NCI-H82 treated with DMSO at 0.1 percent for 48 hours (cell line): ENCODE data around the gene SYPL2.

Experiments
- DNase-seq: peaks from one replicate; lab custom pipeline; 2025; ENCODE audit not compliant: unreplicated experiment; lab: John Stamatoyannopoulos, UW

SYPL2 gene

DNA sequence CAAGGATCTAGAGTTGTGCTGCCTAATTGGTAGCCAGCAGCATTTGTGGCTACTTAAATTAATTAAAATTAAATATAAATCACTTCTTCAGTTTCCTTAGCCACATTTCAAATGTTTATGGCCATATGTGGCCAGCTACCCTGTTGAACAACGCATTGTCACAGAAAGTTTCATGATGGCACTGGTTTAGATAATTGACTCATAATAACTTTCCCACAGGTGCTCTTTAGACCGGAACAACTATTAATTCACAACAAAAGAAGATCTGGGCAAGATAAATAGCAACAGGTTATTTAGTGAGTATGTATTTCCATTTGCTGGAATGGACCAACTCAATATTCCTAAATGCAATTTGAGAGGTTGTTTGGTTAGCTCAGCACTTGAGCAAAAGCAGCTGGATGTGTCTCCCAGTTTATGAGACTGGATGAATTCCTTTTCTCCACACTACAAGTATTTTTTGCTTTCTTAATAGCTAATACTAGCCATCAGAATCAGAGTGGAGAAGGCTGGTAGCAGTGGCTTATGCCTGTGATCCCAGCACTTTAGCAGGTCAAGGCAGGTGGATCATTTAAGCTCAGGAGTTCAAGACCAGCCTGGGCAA is 46.9 kb downstream of the SYPL2 start:
- DNase-seq = no peak

DNA sequence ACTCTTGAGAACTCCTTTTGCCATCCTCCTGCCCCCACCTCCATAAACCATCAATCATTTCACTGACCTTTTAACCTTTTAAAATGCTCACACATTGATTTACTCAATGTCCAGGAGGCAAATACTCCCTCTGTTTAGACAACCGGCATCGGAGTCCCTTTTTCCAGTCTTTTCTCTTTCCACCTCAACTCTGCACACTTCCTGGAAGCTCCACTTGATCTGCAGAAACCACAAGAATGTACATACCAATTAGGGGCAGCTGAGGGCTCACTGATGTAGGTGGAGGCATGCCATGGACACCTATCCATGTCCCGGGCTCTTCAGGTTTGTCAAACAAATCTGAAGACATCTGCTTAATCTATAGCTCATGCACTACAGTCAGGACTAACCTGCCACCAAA is 48.5 kb downstream of the SYPL2 start:
- no peak for DNase-seq

DNA sequence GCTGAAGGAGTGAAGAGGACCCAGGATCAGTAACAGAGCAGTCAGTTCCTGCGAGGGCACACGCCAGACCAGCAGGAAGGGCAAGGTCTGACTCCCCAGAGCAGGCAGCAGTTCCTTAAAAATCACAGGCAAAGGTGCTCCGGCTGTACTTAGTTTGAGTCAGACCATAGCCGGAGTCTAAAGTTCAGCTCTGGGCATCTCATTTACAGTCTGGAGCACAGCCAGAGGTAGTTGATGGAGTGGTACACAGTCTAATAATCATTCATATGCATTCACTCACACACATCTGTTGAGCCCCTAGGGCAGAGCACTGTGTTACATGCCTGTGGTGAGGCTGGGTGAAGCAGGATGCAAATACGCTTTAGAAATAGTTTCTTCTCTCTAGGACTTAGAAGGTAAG is 50.5 kb downstream of the SYPL2 start:
- DNase-seq = no peak

DNA sequence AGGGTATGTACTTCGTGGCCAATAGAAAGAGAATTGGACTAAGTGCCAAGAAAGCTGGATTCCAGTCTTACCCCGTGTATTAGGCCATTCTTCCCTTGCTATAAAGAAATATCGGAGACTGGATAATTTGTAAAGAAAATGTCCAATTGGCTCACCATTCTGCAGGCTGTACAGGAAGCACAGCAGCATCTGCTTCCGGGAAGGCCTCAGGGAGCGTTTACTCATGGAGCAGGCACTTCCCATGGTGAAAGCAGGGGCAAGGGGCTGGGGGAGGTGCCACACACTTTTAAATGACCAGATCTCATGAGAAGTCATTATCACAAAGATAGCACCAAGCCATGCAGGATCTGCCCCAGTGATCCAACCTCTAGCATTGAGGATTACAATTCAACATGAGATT is 51.0 kb downstream of the SYPL2 start:
- DNase-seq = no peak

DNA sequence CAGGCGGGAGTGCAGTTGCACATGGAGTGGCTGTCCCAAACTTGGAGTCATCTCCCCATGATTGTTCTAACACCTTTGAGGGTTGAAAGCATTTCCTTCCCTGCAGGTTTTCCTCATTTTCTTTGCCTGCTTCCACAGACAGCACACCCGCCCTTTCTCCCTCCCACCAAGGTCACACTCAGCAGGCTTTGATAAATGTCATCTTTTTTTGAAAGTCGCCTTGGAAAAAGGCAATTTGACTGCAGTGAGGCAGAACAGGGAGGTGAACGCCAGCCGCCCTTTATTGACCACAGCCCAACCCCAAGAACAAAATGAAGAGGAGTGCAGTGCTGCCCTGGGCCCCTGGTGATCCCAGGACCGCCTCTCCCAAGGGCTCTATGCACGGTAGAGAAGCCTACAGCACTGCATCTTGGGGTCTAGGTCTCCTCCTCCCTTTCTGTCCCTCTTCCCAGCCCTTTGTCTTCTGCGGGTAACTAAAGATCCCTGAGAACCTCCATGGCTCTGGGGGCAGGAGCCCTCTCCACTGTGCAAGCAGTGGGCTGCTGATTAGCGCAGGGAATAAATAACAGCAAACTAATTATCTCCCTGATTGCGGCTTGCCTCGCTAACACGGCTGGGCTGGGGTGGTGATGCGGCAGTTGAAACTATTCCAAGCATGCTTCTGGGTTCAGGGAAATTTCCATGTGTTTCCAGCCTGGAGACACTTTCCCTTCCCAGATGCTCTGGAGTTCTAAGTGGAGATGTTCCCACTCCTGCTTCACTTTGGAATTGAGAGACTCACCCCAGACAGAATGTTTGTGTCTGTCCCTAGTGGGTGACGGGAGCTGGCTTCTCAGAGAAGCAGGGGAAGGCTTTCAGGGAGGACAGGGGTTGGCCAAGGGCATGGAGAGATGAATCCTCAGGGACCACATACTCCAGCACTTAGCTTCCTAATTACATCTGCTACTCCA is 54.9 kb downstream of the SYPL2 start:
- no peak for DNase-seq

DNA sequence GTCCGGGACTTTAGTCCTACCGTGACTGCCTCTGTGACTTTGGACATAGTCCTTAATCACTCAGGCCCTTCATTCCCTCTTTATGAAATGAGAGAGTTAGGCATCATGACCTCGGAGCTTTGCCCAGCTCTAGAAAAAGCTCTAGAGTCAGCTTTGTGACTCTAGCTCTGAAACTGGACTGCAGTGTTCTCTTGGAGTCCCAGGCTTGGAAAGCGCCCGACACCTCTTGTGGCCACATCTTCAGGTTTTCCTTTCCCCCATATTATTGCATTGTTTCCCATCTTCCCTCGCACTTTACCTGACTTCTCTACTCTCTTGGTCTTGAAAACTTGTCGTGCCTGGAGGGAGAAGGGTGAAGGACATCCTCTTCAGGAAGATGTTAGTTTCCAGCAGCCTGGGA is 55.7 kb downstream of the SYPL2 start:
- DNase-seq = no peak

DNA sequence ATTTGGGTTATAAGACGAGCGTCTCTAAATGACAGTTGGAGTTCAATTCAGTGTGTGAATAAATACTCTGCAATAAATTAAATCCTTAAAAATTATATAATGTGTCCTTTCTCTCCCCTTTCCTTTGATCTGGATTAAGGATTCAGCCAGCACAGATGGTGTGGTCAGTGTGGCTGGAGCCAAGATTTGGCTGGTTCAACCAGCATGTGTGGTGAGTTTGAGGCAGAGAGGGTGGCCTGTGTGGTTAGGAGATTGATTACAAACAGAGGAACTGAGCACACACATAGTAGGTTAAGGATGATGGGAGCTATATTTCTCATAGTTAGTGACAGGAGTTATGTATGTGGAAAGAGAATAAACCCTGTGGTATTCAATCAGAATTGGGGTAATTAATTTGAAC is 57.4 kb downstream of the SYPL2 start:
- DNase-seq = no peak

DNA sequence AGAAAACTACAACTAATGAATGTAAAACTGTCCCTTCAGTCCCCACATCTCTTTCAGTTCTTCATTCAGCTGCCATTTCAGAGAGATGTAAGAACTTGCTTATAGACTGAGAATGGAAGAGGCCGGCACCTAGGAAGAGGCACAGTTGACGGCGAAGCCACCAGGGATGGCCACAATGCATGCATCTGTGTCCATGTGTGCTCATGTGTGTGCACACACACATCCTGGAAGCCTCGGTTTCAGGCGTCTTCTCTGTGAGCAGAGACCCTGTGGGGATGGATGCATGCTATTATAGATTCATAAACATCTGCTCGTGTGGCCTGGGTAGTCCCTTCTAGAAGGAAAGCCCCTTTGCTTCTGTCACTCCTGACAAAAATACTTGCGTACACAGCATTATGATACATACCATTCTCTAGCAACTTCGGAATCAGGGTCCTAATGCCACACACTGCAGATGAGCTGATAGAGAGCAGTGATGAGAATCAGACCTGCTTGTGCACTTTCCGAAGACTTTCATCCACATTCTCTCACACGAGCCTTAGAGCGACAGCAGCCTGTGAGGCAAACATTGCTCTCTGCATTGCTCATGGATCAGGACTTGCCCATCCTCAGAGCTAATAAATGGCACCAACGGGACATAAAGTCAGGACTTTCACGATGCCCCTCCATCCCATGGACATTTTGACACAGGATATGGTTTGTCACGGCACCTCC is 60.9 kb downstream of the SYPL2 start:
- DNase-seq = no peak

DNA sequence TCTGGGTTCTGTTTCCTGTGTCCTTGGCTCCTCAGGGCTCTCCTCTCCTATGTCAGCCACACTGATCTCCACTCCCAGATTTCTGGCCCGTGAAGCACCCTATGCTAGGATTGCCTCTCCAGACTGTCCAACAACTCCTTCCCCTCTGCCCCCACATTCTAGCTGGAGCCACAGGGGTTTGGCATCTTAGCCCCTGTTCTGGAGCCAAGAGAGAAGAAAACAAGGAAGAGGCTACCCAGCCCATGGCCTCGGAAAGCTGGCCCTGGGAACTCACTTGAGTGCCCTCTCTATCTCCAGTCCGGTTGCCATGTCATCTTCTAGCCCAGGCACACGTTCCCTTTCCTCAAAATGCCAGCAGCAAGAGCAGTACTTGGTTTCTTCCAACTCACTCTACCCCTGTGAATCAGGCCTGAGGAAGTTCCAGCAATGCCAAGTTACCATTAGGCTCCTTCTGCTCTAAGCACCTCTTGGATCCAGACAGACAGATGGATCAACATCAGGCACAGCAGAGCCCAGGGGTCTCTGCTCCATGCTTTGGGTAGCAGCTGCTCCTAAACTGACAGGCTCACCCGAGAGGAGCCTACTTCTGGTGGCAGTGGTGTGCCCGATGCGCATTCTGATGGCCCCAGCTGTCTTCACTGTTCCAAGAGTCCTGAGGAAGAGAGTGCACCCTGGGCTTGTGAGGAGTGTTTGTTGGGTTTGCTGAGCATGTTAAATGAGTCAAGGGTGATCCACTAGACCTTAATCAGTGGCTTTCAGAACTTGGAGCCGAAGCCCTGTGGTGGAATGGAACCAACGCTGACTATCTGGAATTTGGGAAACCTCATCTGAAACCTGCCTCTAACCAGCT is 61.7 kb downstream of the SYPL2 start:
- no peak for DNase-seq

DNA sequence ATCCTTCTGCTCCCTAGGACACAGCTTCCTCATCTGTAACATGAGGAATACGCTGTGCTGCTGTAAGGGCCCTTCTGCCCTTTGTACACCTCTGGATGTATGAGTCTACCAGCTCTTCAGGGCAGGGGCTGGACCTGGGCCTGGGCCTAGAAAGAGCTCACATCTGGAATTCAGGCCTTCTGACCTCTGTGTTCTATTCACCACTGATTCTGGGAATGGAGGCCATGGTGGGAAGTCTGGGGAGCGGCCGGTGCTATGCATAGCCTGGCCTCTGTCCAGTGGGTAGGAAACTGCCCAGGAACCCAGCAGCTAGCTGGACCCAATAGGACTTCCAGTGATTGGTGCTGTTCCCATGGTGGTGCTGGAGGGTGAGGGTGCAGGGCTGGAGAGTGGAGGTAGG is 62.4 kb downstream of the SYPL2 start:
- no peak for DNase-seq

DNA sequence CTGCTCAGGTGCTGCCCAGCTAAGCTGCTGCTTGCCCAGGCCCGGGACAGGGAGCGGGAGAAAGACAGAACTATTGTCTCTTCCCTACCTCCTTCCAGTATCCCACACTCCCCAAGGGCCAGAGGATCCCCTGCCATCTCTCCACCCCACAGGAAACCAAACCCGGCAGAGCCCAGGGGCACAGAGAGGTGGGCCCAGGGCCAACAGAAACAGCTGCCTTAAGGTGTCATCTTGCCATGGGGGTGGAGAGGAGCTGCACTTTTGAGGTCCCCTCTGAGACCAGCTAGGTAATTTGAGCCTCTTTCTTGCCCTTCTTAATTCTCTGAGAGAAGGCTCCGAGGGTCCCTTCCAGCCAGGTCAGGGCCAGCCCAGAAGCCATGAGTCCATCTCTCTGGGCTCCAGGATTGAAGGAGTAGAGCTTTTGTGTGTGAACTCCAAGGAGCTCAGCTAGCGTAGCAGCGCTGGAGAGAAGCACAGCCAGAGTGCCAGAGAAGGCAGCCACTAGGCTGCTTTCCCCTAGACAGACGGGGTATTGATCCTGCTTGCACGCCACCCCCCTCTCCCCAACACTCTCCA is 63.6 kb downstream of the SYPL2 start:
- DNase-seq = no peak

DNA sequence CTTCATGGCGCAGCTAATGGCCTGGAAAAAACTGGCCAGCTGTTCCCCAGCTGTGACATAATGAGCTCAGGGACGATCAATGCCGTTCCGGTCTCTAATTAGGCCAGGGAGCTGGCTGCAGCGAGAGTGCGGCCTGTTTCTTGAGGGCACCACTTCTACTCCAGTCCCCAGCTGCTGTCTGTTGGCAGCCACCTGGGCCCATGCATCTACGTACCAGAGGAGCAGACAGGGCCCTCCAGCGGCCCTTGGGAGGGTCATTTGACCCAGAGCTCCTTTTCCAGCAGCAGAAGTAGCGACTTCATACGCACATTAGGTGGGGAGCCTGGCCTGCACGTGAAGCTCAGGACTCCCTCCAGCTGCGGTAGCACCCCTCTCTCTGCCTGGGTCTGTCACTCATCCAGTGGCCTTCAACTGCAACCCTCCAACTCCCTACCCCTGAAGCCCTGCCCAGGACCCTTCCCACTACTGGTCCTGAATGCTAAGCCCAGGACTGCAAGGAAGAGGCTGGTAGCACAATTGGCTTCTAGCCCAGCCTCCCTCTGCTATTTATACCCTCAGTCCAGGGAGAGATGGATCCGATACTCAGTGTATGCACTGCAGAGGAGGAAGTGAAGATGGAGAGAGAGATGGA is 64.2 kb downstream of the SYPL2 start:
- peak; percentile 30 for DNase-seq

DNA sequence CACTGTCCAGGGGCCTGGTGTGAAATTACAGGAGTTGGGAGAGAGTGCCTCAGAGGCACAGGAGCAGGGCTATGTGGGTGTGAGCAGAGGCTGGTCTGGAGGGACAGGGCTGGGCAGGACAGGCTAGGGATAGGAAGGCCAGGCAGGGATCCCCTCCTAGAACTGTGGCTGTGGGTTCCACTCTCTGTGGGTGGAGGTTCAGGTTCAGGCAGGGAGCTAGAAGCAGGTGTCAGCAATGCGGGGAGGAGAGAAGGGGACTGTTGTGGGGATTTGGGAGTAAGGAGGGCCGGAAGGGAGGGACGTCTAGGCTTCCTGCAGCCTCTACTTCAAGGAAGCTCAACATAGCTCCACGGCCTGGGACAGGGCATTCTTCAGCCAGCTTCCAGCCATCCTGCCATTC is 65.0 kb downstream of the SYPL2 start:
- DNase-seq = no peak
